Heart left ventricle (tissue), 13 donors: ENCODE data around the gene HSD3B7.
A peak's percentile ranks its signal among the peaks of the same experiment; 100 is the strongest.

Source experiments
- CTCF ChIP-seq, 12 donors: fragments of 200-600 bp; sonication (generic) in 4 of 12; IDR thresholded peaks; one replicate each; pipeline versions ENCODE4 v1.5.0 to v1.8.0; 2018 to 2022; ENCODE audit warnings: antibody characterized with exemption in 12 of 12, mild to moderate bottlenecking in 5 of 12
- POLR2A ChIP-seq, 2 donors: fragments of 450-650 bp; IDR thresholded peaks; one replicate each; pipeline ENCODE4 v1.6.1; 2017; ENCODE audit warnings: antibody characterized with exemption in 2 of 2, mild to moderate bottlenecking in 2 of 2, moderate library complexity in 2 of 2
- donor health status: ischemic (EF 13 %, LVEDD 7.1; RV severe dilation, severe dysfunction).
- donor health status: DM: no; HTN: yes; CAD: no.
- donor health status: DM: no; HTN: no; CAD: no.
- donor health status: ischemic (EF 25% LVEDD 6.9; RV normal size, moderate dysfunction).
- donor health status: ischemic (EF 25% LVEDD 5.7; RV mildly dilated, moderate dysfunction).
- donor health status: ischemic (EF 35%, LVEDD 5.7; RV mildly dilated, moderate dysfunction).
- donor health status: nonischemic (EF 11% LVEDD 7.7; RV severe dilation, severe dysfunction).
- donor health status: DM: yes; HTN: yes; CAD: no.
- donor health status: PGD.
- donor health status: ischemic (EF 29% LVEDD 5.4; RV normal size, mild dysfunction).
- donor health status: nonischemic (EF 23%, LVEDD 6.1; RV moderate dilation, normal function).

GRCh38 chr16:30996985-30997724, 12.1 kb downstream of the HSD3B7 start:
- no peak for TF ChIP-seq CTCF (IDR thresholded peaks at IDR 0.05)
- peak in 1 of 2 donors; percentile 56 for TF ChIP-seq POLR2A (IDR thresholded peaks at IDR 0.05)
